Activated T-cell treated with anti-CD3 and anti-CD28 coated beads for 48 hours (primary cell): ENCODE measurements around the gene AKAP8.
"Not testable (repeated sequence)": the region's sequence is repeated elsewhere in the genome, so short reads cannot be mapped to it uniquely, and the experiment has no call there.

Experiments used
- DNase-seq: peaks from one replicate; pipeline ENCODE4 v3.0.0-alpha.2; 2020; ENCODE audit warnings: low read depth

The AKAP8 gene

DNA sequence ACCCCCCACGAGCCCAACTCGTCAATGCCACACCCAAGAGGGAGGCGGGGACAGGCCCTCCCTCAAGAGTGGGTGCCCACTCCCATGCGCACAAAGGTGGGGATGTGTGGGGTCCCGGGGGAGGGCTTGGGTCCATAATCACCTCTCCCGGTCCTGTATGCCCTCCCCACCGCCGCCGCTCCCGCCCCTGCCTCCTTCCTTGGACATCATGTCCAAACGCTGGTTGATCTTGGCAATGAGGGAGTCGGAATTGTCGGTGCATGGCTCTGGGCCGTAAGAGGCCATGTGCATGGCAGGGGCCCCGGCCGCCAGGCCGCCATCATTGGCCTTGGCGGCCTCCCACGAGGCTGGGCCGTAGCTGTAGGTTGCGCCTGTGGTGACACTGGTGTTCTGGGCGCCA lies 5.9 kb downstream of the AKAP8 start:
- no peak for DNase-seq

DNA sequence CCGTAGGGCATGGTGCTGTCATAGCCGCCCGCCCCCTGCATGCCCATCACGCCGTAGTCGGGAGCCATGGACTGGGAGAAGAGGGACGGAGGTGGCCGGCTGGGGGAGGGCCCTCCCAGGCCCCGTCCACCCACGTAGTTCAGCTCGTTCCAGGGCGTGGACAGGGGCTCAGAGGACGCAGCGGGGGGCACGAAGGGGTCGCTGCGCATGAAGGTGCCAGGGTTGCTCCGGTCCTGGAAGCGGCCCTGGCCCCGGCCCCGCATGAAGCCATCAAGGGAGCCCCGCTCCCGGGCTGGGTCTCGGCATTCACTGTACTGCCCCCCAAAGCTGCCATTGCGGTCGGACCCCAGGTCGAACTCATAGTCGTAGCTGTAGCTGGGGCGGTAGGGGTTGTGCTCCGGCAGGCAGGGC lies 6.7 kb downstream of the AKAP8 start:
- DNase-seq, result no peak

DNA sequence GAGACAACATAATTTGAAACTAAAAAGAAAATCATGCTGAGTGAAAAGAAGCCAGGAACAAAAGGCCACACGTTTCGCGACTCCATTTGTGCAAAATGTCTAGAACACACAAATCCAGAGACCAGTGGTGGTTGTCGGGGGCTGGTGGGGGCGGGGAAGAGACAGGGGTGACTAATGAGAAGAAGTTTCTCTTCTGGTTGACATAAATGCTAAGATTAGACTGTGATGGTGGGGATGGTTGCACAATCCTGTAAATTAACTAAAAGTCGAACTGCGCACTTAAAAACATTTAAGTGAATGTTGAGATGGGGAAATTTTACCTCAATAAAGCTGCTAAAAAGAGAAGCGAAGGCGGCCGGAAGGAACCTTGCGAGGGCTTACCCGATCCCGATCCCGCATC lies 7.1 kb downstream of the AKAP8 start:
- peak; percentile 35 for DNase-seq

GRCh38 chr19:15371786-15372380 lies 7.7 kb downstream of the AKAP8 start:
- DNase-seq, result no peak

DNA sequence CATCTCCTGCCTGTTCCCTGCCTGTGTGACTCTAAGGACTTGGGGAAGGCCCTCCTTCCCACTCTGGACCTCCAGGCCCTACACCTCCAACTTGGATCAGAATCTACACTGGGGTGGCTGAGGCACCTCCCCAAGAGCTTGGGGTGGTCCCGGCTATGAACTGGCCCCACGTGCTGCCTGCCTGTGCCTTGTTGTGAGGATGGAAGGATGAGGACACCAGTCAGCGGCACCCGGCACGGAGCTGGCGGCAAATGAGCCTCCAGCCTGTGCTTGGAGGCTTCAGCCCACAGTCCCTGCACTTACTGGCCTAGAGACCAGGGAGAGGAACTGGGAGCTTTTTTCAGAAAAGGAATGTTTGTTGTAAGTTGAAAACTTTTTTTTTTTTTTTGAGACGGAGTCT lies 8.5 kb downstream of the AKAP8 start:
- DNase-seq, result no peak

DNA sequence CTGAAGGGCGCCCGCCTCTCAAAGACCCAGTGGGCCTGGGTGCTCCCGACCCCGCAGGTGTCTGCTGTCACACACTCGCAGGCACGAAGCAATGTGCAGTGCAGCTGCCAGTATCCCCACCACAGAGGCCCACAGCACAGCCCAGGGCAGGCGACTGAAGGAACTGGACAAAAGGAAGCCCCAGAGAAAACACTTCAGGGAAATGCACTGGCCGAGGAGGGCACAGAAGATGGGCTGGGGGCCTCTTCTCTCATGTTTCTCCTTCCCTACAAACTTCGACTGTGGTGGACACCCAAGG lies 10.0 kb downstream of the AKAP8 start:
- DNase-seq, result no peak

GRCh38 chr19:15368798-15369593 lies 10.6 kb downstream of the AKAP8 start:
- no peak for DNase-seq

DNA sequence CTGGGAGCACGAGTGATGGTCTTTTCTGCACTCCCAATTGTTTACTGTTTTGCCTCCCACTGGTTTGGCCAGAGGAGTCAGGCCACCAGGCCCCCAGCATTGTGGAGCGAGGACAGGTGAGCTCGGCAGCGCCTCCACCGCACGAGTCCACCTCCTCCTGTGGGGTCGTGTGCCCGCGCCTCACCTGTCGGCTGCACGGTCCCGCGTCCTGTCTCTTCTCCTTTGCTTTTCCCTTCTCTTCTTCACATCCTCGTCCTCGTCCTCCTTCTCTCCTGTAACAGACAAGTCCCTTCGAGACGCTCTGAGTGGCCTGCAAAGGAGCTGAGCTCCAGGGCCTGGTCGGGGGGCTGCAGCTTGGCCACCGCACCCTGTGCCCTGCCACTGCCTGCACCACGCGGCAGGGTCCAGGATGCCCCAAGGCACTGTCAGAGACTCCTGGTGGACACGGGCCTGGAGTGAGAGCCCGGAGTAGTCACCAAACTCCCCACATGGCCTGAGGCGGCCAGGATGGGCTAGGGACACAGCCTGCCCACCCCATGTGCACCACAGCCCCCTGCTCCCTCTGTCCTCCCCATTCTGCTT lies 11.4 kb downstream of the AKAP8 start:
- no peak for DNase-seq

DNA sequence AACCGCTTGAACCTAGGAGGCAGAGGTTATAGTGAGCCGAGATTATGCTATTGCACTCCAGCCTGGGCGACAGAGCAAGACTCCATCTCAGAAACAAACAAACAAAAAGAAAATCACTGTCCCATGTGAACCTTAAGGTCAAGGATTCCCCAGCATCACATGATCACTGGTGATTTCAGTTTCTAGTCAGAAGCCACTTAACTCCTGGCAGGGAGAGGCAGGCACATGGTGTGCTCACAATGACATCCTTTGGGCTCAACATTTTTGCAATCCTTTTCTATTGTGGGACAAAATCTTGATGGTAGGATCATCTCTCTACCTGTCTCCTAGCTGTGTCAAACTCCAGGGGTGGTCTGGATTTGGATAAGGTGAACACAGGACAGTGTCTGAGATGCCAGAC lies 12.1 kb downstream of the AKAP8 start:
- no peak for DNase-seq

- DNase-seq, result no peak
Measured at GRCh38 chr19:15365264-15365663, 14.3 kb downstream of the AKAP8 start.

GRCh38 chr19:15363791-15364190 lies 15.8 kb downstream of the AKAP8 start:
- not testable (repeated sequence) for DNase-seq

DNA sequence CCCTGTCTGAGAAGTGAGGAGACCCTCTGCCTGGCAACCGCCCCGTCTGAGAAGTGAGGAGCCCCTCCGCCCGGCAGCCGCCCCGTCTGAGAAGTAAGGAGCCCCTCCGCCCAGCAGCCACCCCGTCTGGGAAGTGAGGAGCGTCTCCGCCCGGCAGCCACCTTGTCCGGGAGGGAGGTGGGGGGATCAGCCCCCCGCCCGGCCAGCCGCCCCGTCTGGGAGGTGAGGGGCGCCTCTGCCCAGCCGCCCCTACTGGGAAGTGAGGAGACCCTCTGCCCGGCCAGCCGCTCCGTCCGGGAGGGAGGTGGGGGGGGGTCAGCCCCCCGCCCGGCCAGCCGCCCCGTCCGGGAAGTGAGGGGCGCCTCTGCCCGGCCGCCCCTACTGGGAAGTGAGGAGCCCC lies 16.5 kb downstream of the AKAP8 start:
- not testable (repeated sequence) for DNase-seq

- not testable (repeated sequence) for DNase-seq
Measured at GRCh38 chr19:15360015-15360414, 19.6 kb downstream of the AKAP8 start.

- DNase-seq, result no peak
Measured at GRCh38 chr19:15358918-15359317, 20.7 kb downstream of the AKAP8 start.

GRCh38 chr19:15357906-15358305 lies 21.7 kb downstream of the AKAP8 start:
- no peak for DNase-seq

DNA sequence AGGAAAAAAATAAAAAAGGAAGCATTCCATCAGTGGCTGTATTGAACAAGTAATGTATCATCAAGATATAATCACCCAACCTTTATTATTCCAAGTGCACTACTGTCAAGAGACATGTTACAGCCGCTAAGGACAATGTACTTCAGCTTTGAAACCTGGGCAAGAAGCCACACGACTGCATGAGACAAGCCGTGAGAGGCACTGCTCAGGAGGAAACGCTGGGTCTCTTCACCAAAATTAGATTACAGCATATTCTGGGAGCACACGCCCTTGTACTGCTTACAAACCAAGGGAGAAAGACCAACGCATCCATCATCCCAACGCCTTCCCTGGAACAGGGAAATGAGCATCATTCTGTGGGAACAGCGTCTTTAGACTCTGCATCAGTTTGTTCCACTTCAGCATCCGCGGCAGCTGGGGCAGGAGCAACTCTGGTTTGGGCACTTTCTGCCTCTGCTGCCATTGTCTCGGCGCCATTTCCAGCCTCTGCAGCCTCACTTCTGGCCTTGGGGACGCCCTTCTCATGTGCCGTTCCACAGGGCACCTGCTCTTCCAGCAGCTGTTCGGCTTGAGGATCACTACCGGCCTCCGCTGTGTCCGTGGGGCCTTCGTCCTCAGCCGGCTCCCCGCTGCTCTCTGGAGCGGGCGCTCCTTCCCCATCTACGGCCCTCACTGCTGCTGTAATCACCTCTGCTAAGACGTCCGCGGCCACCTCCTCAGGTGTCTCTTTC lies 24.9 kb downstream of the AKAP8 start:
- DNase-seq, result no peak

DNA sequence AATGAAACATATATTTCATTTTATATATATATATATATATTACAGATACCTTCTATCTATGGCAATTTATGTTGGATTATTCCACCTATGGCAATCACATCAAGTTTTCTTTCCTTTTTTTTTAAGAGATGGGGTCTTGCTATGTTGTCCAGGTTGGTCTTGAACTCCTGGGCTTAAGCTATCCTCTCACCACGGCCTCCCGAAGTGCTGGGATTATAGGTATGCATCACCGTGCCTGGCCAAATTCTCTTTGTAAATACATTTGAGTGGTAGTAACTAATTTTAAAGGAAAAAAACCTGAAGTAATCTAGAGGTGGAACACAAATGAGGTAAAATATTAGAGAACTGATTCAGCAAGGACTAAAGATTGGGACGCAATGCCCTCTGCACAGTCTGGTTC lies 25.7 kb downstream of the AKAP8 start:
- no peak for DNase-seq

GRCh38 chr19:15352535-15352934 lies 27.1 kb downstream of the AKAP8 start:
- not testable (repeated sequence) for DNase-seq

- not testable (repeated sequence) for DNase-seq
Measured at GRCh38 chr19:15341328-15341727, 38.3 kb downstream of the AKAP8 start.

DNA sequence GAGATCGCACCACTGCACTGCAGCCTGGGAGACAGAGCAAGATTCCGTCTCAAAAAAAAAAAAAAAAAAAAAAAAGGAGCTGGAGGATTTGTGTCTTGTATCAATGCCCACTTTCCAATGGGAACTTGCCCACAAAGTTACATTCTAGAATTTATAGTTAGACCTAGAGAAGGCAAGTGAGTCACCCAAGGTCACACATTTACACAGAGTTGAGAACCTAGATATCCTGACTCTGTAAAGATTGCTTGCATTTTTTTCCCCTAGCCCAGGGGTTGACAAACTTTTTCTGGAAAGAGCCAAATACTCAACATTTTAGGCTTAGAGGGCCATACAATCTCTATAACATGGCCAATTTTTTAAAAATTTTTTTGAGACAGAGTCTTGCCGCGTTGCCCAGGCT lies 39.5 kb downstream of the AKAP8 start:
- DNase-seq, result no peak

GRCh38 chr19:15337202-15337601 lies 42.4 kb downstream of the AKAP8 start:
- no peak for DNase-seq

DNA sequence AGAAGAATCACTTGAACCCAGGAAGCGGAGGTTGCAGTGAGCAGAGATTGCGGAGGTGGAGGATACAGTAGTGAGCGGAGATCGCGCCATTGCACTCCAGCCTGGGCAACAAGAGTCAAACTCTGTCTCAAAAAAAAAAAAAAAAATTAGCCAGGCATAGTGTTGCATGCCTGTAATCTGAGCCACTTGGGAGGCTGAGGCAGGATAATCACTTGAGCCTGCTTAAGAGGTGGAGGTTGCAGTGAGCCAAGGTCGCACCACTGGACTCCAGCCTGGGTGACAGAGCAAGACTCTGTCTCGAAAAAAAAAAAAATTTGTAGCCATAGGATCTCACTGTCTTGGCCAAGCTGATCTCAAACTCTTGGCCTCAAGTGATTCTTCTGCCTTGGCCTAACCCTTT lies 43.6 kb downstream of the AKAP8 start:
- DNase-seq, result not testable (repeated sequence)
